GM12891 (cell line): Measurements from ENCODE around the gene SFXN5.
"Not testable (repeated sequence)": the region's sequence is repeated elsewhere in the genome, so short reads cannot be mapped to it uniquely, and the experiment has no call there.

Source experiments
- DNase-seq: peaks from one replicate; pipeline ENCODE4 v3.0.0; 2011; ENCODE audit warnings: low spot score; ENCODE audit not compliant: insufficient read length
- FAIRE-seq: peaks from 2 replicates; lab custom pipeline; 2011; peaks lifted over from hg19 to GRCh38; lab: Jason Lieb, UNC
- PAX5 ChIP-seq: IDR thresholded peaks from 2 replicates; pipeline ENCODE4 v1.6.1; 2011; ENCODE audit warnings: low read length, moderate library complexity, mild to moderate bottlenecking; ENCODE audit not compliant: insufficient read depth, severe bottlenecking
- POLR2A ChIP-seq: IDR thresholded peaks from 2 replicates; pipeline ENCODE4 v1.6.1; 2011; ENCODE audit warnings: low read depth, low read length, control low read depth
- POLR2AphosphoS5 ChIP-seq: IDR thresholded peaks from 2 replicates; pipeline ENCODE4 v1.6.1; 2011; ENCODE audit warnings: low read depth, low read length, control low read depth
- POU2F2 ChIP-seq: IDR thresholded peaks from 2 replicates; pipeline ENCODE4 v1.6.1; 2011; ENCODE audit warnings: low read depth, mild to moderate bottlenecking, control low read depth, low read length, moderate library complexity
- SPI1 ChIP-seq: IDR thresholded peaks from 2 replicates; pipeline ENCODE4 v1.6.1; 2011; ENCODE audit warnings: low read depth, low read length, control low read depth
- TAF1 ChIP-seq: IDR thresholded peaks from 2 replicates; pipeline ENCODE4 v1.6.1; 2011; ENCODE audit warnings: low read depth, low read length, control low read depth

The SFXN5 gene

DNA sequence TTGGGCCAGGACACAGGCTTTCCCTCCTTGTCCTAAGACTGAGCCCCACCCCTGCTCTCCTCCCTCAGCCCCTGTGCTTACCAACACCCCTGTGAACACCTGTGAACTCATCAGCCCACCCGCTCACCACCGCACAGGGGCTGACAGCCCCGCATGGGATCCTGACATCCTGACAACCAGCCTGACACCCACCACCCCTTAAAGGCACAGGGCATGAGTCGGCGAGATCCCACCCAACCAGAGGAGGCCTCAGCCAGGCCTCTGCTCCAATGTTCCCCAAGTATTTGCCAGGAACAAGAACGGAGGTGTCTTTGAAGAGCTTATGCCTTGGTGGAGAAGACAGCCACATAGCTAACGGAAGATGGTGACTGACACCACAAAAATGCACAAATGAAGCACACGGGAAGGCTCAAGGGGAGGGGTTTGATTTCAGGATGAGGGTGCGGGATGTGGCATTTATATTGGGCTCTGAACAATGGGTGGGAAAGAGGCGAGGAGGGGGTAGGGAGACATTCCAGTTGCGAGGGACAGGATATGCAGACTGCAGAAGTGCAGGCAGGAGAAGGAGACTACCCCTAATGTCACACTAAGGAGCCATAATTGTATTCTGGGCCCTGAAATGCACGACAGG lies 30.2 kb upstream of the SFXN5 start:
- no peak for FAIRE-seq
- DNase-seq: no peak

DNA sequence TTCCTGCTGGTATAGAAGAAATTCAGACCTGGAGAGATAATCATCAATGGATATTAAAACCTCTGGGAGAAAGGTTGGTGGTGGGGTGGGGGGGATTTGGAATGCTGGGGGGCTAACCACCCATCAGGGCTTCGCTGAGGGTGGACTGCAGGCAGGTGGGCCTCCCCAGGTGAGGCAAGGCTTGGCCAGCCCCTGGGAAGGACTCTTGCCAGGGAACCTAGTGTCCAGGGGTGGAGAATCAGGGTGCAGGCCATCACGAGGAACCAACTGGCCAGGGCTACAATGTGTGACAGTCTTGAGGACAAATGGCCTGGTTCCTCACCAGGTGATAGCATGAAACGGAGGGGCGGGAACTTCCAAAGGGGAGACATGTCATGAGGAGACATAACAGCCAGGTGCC lies 29.4 kb upstream of the SFXN5 start:
- no peak for FAIRE-seq
- TF ChIP-seq TAF1 (no peak), POLR2AphosphoS5 (no peak), POU2F2 (no peak), POLR2A (no peak), SPI1 (no peak), PAX5 (no peak)
- DNase-seq: no peak

More for the DNA sequence above, 30.2 kb upstream of the SFXN5 start:
- TF ChIP-seq POLR2AphosphoS5 (no peak), SPI1 (no peak), POU2F2 (no peak), PAX5 (no peak), POLR2A (no peak), TAF1 (no peak)

DNA sequence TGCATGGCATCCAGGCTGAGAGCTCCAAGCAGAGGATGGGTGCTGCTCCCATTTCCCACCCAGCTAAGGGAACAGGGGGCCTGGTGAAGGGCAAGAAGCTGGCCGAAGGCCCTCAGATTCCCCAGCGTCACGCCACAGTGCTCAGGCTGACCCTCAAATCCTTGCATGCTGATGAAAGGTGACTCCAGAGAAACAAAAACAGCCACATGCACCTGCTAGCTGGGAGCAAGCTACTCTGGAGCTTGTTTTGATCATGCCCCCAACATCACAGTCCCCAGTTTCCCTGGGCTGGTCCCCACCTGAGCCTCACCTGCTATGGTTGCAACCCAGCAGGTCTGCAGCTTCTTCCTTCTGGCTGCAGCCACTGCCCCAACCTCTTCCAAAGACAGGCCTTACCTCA lies 28.0 kb upstream of the SFXN5 start:
- DNase-seq (no peak), FAIRE-seq (no peak)
- TF ChIP-seq POU2F2 (no peak), SPI1 (no peak), TAF1 (no peak), PAX5 (no peak), POLR2AphosphoS5 (no peak), POLR2A (no peak)

DNA sequence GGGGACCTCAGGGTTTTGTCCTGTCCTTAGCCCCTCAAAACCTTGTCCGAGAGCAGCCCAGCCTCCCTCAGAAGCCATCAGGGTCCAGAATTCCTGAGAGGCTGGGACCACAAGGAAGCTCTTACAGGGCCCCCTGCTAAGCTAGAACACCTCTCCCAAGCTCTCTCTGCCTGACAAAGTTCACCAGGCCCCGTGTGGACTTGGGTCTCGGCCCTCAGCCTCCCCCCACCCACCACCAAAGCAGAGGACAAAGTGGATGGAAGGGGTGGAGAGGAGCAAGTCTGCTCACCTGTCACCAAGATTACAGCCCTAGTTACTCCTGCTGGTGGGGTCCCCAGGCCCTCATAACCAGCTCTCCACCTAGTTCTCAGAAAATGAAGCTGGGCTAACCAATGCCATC lies 24.4 kb upstream of the SFXN5 start:
- FAIRE-seq (no peak), DNase-seq (no peak)
- TF ChIP-seq POU2F2: no peak
- no peak for TF ChIP-seq POLR2AphosphoS5
- no peak for TF ChIP-seq POLR2A
- no peak for TF ChIP-seq PAX5
- TF ChIP-seq SPI1: no peak
- TF ChIP-seq TAF1: no peak

DNA sequence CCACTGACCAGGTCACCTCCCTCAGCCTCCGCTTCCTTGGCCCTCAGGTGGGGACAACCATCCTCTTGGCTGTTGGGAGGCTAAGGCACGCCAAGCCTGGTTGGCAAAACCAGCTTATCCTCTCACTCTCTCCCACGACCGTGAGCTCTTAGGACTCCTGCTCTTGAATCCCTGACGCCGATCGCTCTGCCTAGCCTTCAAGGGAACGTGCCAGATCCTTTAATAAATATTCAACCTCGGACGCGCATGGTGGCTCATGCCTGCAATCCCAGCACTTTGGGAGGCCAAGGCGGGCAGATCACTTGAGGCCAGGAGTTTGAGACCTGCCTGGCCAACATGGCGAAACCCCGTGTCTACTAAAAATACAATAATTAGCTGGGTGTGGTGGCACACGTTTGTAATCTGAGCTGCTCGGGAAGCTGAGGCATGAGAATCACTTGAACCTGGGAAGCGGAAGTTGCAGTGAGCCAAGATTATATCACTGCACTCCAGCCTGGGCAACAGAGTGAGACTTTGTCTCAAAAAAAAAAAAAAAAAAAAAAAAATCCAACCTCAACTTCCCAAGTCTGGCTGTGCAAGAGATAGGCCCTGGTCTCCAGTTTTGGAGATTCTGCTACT lies 22.2 kb upstream of the SFXN5 start:
- not testable (repeated sequence) for DNase-seq, FAIRE-seq

DNA sequence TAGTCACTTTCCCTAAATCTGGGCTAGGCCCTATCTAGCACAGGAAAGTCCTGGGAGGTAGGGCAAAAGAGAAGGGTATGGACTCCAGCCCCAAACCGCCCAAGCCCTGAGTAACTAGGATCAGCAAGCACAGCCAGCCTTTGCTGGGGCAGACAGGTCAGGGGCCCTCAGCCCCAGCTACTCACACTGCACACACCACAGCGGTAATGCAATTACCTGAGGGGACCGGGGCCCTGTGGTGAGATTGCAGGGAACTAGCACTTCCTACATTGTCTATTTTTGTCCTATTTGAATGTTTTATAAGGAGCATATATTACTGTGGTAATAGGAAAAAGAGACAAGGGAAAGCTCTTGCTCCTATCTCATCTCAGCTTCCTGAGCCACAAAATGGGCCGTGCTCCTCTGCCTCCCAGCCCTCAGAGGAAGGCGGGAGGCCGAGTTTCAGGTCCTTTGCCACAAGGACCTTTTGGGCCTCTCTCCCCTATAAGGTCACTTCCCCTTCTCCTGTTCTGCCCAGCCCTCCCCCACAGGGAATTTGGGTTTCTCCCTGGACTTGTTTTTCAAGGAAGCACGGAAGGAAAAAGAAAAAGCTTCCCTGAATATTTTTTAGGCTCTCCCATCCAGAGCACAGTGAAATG lies 20.8 kb upstream of the SFXN5 start:
- FAIRE-seq: no peak
- TF ChIP-seq SPI1 (no peak), PAX5 (no peak), POU2F2 (no peak), TAF1 (no peak), POLR2AphosphoS5 (no peak)
- DNase-seq: no peak

DNA sequence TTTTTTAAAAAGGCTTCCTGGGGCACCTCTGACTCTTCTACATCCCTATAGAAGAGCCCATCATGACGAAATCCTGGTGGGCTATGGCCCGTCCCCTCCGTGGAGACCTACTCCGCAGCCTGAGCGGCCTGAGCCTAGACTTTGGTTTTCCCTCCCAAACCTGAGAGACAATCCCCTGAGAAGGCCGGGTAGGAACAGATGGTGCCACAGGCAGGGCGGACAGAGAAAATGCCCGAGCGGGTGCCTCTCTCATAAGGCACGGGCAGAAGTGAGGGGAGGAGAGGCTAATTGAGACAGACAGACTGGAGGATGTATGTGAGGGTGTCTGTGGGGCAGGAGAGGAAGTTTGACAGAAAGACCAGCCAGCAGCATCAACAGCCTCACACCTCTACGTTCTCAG lies 20.2 kb upstream of the SFXN5 start:
- no peak for FAIRE-seq

DNA sequence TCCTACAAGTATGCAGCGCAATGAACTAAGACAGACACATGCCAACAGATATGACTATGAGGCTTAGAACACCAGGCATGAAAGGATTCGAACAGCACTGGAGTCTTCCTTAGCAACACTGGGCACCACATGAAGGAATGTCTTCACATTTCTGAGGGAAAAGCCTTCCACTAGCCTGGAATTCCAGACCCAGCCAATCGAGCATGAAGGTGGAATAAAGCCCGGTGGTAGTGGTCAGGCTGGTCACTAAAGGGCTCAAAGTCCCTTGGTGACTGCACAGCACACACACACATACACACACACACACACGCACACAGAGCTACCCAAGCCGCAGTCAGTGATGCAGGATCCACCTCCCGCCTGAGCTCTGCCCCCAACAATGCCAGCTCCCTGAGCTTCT lies 19.7 kb upstream of the SFXN5 start:
- no peak for FAIRE-seq
- TF ChIP-seq PAX5 (no peak), POLR2AphosphoS5 (no peak)

More for the DNA sequence above, 20.2 kb upstream of the SFXN5 start:
- TF ChIP-seq TAF1 (no peak), POLR2AphosphoS5 (no peak), PAX5 (no peak), POU2F2 (no peak), POLR2A (no peak), SPI1 (no peak)
- DNase-seq: no peak

DNA sequence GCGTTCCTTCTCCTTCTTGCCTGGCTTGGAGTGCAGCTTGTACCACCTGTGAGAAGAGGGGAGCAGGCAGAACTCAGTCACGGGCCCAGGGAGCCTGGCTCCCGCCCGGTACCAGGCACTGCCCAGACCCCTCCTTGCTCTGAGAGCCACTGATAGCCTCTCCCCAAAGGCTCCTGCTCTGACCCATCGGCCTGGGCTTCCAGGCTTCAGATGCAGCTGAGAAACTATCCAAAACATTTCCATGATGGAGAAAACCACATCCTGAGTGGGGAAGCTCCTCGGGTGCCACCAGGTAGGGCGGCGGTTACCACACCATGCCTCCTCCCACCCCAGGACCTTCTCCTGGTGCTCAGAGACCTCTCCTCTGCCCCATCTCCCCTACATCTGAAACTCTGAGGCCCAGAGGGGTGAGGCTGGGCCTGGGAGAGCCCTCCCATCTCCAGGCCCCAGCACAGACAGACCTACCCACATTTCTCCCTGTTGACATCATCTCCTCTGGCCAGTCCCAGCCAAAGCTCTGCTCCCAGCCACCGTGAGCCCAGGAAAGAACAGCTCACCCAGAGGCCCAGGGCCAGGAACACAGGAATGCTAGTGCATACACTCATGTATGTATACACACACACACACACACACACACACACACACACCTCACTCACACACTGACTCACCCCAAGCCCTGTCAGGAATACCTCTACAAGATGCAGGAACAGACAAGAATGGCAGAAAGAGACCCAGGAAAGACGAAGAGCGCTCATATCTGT lies 17.9 kb upstream of the SFXN5 start:
- TF ChIP-seq SPI1: no peak
- no peak for TF ChIP-seq POLR2AphosphoS5
- no peak for TF ChIP-seq TAF1
- TF ChIP-seq POU2F2: no peak
- no peak for TF ChIP-seq POLR2A
- no peak for TF ChIP-seq PAX5
- FAIRE-seq (no peak), DNase-seq (no peak)

More for the DNA sequence above, 19.7 kb upstream of the SFXN5 start:
- no peak for DNase-seq
